K562 (cell line): ENCODE results near the gene MEIS1. TPM values are rescaled to one million over a fixed set of nuclear protein-coding genes. Genes with fewer than 3 reads are reported as not detected.

ENCODE experiments used
- BRCA1 ChIP-seq, 2 experiments: fragments of 450-650 bp in 1 of 2; sonication (generic) in 1 of 2; formaldehyde crosslinking in 1 of 2; IDR thresholded peaks; 2 replicates each; pipeline versions ENCODE4 v1.5.0 to v1.6.1; 2017 to 2020; ENCODE audit warnings: mild to moderate bottlenecking in 1 of 2, missing genetic modification reagents in 1 of 2
- CUX1 ChIP-seq: fragments of 200-800 bp; sonication (Bioruptor generic); IDR thresholded peaks from 2 replicates; pipeline ENCODE4 v1.6.1; 2016; ENCODE audit warnings: missing genetic modification characterization, missing compliant biosample characterization
- ERF ChIP-seq: fragments of 450-650 bp; formaldehyde crosslinking; IDR thresholded peaks from 2 replicates; pipeline ENCODE4 v1.4.0; 2020; ENCODE audit warnings: mild to moderate bottlenecking, mixed read lengths
- MEF2A ChIP-seq: IDR thresholded peaks from 2 replicates; pipeline ENCODE4 v1.6.1; 2011; ENCODE audit warnings: low read depth, mild to moderate bottlenecking, low read length, moderate library complexity; ENCODE audit not compliant: control insufficient read depth
- MTA3 ChIP-seq: fragments of 450-650 bp; formaldehyde crosslinking; IDR thresholded peaks from 2 replicates; pipeline ENCODE4 v1.6.1; 2017; ENCODE audit warnings: mild to moderate bottlenecking, borderline replicate concordance
- PYGO2 ChIP-seq: fragments of 450-650 bp; IDR thresholded peaks from 2 replicates; pipeline ENCODE4 v1.6.1; 2016; ENCODE audit warnings: mild to moderate bottlenecking, missing genetic modification characterization, moderate library complexity, missing compliant biosample characterization
- TSC22D4 ChIP-seq: fragments of 450-650 bp; IDR thresholded peaks from 2 replicates; pipeline ENCODE4 v1.6.1; 2016; ENCODE audit warnings: missing genetic modification characterization, missing biosample characterization, control low read depth
- WHSC1 ChIP-seq: IDR thresholded peaks from one replicate; pipeline ENCODE4 v1.6.1; 2012; ENCODE audit warnings: low read length, control low read depth, inconsistent platforms
- ZNF274 ChIP-seq: IDR thresholded peaks from 2 replicates; pipeline ENCODE4 v1.6.1; 2011; ENCODE audit warnings: low read depth, mild to moderate bottlenecking, low read length, moderate library complexity, borderline replicate concordance
- polyA plus RNA-seq, 8 experiments: library from polyadenylated mRNA; depleted of rRNA in 4 of 8; stranded (reverse) in 5 of 8; unstranded in 3 of 8; fragments of >200 nt; fragmentation: Nextera tagmentation in 2 of 8; fragmentation: Illumina TruSeq in 1 of 8; extraction: Ambion mirVana in 2 of 8; extraction: Trizol in 1 of 8; gene quantifications; 2 replicates each; pipeline versions ENCODE4 v1.2.1 to v1.2.3, GENCODE V29; 2011 to 2014; ENCODE audit warnings: inconsistent platforms in 1 of 8, missing spikeins in 1 of 8
- total RNA-seq, 7 experiments: library from RNA; depleted of rRNA in 6 of 7; stranded (reverse); fragments of >200 nt in 6 of 7; fragmentation: Illumina TruSeq in 2 of 7; extraction: Trizol in 2 of 7; gene quantifications; 2 replicates each; pipeline versions ENCODE4 v1.2.1 to v1.2.3, GENCODE V29; 2011 to 2021; ENCODE audit warnings: low replicate concordance in 1 of 7
- TF ChIP-seq, protein P1 (sequence below): fragments of 250-450 bp; sonication (Bioruptor Pico); IDR thresholded peaks from 2 replicates; pipeline ENCODE4 v1.8.0; 2021; ENCODE audit warnings: moderate library complexity, mild to moderate bottlenecking, inconsistent platforms
- TF ChIP-seq, protein P2 (sequence below): sonication (generic); formaldehyde crosslinking; IDR thresholded peaks from 2 replicates; pipeline ENCODE4 v1.8.1; 2023; ENCODE audit warnings: mild to moderate bottlenecking, missing genetic modification reagents

The MEIS1 gene
- total and polyA plus RNA-seq, 9 of the 15 experiments (the other 6 are each of a cell fraction or from before 2014, with no cell fraction given): 2.3 to 9.0 (median 5.9) TPM

- TF ChIP-seq CUX1 (CRISPR knock-in tag) (no peak), BRCA1 (IDR thresholded peaks at IDR 0.05) (no peak), BRCA1 (CRISPR knock-in tag; IDR thresholded peaks at IDR 0.05) (no peak), MTA3 (no peak), ERF (no peak), TSC22D4 (tag) (no peak), MEF2A (no peak), ZNF274 (no peak), WHSC1 (no peak), PYGO2 (tag) (no peak)
- TF ChIP-seq, protein P1, sequence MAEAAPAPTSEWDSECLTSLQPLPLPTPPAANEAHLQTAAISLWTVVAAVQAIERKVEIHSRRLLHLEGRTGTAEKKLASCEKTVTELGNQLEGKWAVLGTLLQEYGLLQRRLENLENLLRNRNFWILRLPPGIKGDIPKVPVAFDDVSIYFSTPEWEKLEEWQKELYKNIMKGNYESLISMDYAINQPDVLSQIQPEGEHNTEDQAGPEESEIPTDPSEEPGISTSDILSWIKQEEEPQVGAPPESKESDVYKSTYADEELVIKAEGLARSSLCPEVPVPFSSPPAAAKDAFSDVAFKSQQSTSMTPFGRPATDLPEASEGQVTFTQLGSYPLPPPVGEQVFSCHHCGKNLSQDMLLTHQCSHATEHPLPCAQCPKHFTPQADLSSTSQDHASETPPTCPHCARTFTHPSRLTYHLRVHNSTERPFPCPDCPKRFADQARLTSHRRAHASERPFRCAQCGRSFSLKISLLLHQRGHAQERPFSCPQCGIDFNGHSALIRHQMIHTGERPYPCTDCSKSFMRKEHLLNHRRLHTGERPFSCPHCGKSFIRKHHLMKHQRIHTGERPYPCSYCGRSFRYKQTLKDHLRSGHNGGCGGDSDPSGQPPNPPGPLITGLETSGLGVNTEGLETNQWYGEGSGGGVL: no peak
- TF ChIP-seq, protein P2, sequence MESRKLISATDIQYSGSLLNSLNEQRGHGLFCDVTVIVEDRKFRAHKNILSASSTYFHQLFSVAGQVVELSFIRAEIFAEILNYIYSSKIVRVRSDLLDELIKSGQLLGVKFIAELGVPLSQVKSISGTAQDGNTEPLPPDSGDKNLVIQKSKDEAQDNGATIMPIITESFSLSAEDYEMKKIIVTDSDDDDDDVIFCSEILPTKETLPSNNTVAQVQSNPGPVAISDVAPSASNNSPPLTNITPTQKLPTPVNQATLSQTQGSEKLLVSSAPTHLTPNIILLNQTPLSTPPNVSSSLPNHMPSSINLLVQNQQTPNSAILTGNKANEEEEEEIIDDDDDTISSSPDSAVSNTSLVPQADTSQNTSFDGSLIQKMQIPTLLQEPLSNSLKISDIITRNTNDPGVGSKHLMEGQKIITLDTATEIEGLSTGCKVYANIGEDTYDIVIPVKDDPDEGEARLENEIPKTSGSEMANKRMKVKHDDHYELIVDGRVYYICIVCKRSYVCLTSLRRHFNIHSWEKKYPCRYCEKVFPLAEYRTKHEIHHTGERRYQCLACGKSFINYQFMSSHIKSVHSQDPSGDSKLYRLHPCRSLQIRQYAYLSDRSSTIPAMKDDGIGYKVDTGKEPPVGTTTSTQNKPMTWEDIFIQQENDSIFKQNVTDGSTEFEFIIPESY (CRISPR knock-in tag): no peak
- TF ChIP-seq, all 486 proteins: peak for 0
Observed at GRCh38 chr2:66414896-66415295, 20.0 kb upstream of the MEIS1 start (continued).
